Measurements from ENCODE around the gene ARG2. TPM values are rescaled to one million over a fixed set of nuclear protein-coding genes. Genes with fewer than 3 reads are reported as not detected.

Gene ARG2
- total and polyA plus RNA-seq, 4 donors, result 0.08 to 3.1 (median 0.59) TPM

GRCh38 chr14:67581643-67582042 is 38.1 kb upstream of the ARG2 start:
- Histone ChIP-seq H3K4me1 (ENCODE audit: control insufficient read depth in 4 of 4, insufficient read depth in 4 of 4, low read length in 3 of 4) (peaks cover 0 to 2% (median 0%) of the 10 kb centered on the region in 4 donors), H3K27me3 (ENCODE audit: control insufficient read depth in 4 of 4, insufficient read depth in 4 of 4, low read length in 3 of 4) (no peaks in the 10 kb centered on the region), H3K36me3 (ENCODE audit: control insufficient read depth in 4 of 4, insufficient read depth in 3 of 4, low read depth in 1 of 4, low read length in 3 of 4) (peaks cover 0 to 7% (median 1%) of the 10 kb centered on the region in 4 donors), H3K27ac (ENCODE audit: low read depth in 1 of 2, low read length in 2 of 2) (no peak overlapping the region), H3K9ac (ENCODE audit: low read depth in 1 of 2, low read length in 2 of 2) (no peak overlapping the region), H3K4me3 (ENCODE audit: low read depth in 1 of 3, low read length in 3 of 3) (no peak overlapping the region), H3K9me3 (ENCODE audit: control insufficient read depth in 4 of 4, low read length in 3 of 4) (no peaks in the 10 kb centered on the region)
- TF ChIP-seq ZBTB33 (IDR thresholded peaks at IDR 0.05) (no peak), FOXA1 (IDR thresholded peaks at IDR 0.05) (no peak), CTCF (IDR thresholded peaks at IDR 0.05; ENCODE audit: low read depth, low read length, missing input control) (no peak), NR2F2 (IDR thresholded peaks at IDR 0.05) (no peak), SP1 (IDR thresholded peaks at IDR 0.05) (no peak), MAX (IDR thresholded peaks at IDR 0.05) (no peak), YY1 (IDR thresholded peaks at IDR 0.05) (no peak), RXRA (IDR thresholded peaks at IDR 0.05) (no peak), ATF3 (IDR thresholded peaks at IDR 0.05) (no peak), EGR1 (IDR thresholded peaks at IDR 0.05; ENCODE audit: low read depth in 2 of 2) (no peak), GABPA (IDR thresholded peaks at IDR 0.05 in 1 of 2, conservative IDR thresholded peaks at IDR 0.05 in 1 of 2) (no peak), FOXA2 (IDR thresholded peaks at IDR 0.05) (no peak), TAF1 (conservative IDR thresholded peaks at IDR 0.05) (no peak), RAD21 (IDR thresholded peaks at IDR 0.05) (no peak), HNF4G (IDR thresholded peaks at IDR 0.05) (no peak), HNF4A (conservative IDR thresholded peaks at IDR 0.05) (no peak), JUND (IDR thresholded peaks at IDR 0.05) (no peak), REST (IDR thresholded peaks at IDR 0.05) (no peak)
- 89% methylated on average over 1 of the region's 1 CpG for WGBS
- DNase-seq (ENCODE audit: low spot score), result no peak

All from liver (tissue), 9 donors.